Measurements from ENCODE around the gene WASF1. TPM values are rescaled to one million over a fixed set of nuclear protein-coding genes. Genes with fewer than 3 reads are reported as not detected.

The WASF1 gene
- total and polyA plus RNA-seq, 2 experiments from 2014 or later, result 27.4 to 30.5 TPM

DNA sequence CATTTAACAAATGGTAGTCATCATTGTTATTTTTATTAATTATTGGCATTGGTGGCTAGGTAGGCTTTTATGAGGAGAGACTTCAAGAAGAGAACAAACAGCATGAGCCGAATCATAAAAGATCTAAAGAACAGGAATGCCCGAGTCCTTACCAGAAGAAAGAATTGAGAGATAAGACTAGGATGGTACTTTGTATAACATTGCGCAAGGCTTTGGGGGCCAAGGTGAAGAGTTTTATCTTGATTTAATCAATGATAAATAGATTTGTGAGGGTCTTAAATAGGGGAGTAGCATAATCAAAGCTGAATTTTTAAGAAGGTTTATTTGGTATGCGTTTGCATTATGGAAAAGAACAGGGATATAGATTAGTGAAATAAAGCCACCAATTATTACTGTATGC, 16.2 kb upstream of the WASF1 start:
- no peak overlapping the region for H2AFZ ChIP-seq
- H3K36me3 Mint-ChIP-seq (ENCODE audit: low read depth), result peaks cover 26% of the 10 kb centered on the region; the same call in 2 of the 3 replicates
- no peak overlapping the region for H3K27ac ChIP-seq (ENCODE audit: low read depth)
- H3F3A ChIP-seq (replicated peaks; ENCODE audit: low read depth), result no peaks in the 10 kb centered on the region
- TF ChIP-seq ZNF331 (CRISPR knock-in tag; IDR thresholded peaks at IDR 0.05; ENCODE audit: low read depth) (no peak), NANOG (IDR thresholded peaks at IDR 0.05; ENCODE audit: borderline replicate concordance) (no peak), STAT1 (IDR thresholded peaks at IDR 0.05; ENCODE audit: unreplicated experiment) (no peak), CREB1 (CRISPR knock-in tag; IDR thresholded peaks at IDR 0.05; ENCODE audit: low read depth) (no peak), EZH2 (IDR thresholded peaks at IDR 0.05; ENCODE audit: low read depth, unreplicated experiment) (no peak), ZNF114 (CRISPR knock-in tag; IDR thresholded peaks at IDR 0.05) (no peak), JUNB (IDR thresholded peaks at IDR 0.05; ENCODE audit: unreplicated experiment) (no peak), EZH2phosphoT487 (IDR thresholded peaks at IDR 0.05; ENCODE audit: unreplicated experiment) (no peak), POLR2AphosphoS5 (IDR thresholded peaks at IDR 0.05; ENCODE audit: low read depth) (no peak)
- TF ChIP-seq, protein P1, sequence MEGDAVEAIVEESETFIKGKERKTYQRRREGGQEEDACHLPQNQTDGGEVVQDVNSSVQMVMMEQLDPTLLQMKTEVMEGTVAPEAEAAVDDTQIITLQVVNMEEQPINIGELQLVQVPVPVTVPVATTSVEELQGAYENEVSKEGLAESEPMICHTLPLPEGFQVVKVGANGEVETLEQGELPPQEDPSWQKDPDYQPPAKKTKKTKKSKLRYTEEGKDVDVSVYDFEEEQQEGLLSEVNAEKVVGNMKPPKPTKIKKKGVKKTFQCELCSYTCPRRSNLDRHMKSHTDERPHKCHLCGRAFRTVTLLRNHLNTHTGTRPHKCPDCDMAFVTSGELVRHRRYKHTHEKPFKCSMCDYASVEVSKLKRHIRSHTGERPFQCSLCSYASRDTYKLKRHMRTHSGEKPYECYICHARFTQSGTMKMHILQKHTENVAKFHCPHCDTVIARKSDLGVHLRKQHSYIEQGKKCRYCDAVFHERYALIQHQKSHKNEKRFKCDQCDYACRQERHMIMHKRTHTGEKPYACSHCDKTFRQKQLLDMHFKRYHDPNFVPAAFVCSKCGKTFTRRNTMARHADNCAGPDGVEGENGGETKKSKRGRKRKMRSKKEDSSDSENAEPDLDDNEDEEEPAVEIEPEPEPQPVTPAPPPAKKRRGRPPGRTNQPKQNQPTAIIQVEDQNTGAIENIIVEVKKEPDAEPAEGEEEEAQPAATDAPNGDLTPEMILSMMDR (conservative IDR thresholded peaks at IDR 0.05; ENCODE audit: low read depth in 2 of 2), result no peak
- TF ChIP-seq, protein P2, sequence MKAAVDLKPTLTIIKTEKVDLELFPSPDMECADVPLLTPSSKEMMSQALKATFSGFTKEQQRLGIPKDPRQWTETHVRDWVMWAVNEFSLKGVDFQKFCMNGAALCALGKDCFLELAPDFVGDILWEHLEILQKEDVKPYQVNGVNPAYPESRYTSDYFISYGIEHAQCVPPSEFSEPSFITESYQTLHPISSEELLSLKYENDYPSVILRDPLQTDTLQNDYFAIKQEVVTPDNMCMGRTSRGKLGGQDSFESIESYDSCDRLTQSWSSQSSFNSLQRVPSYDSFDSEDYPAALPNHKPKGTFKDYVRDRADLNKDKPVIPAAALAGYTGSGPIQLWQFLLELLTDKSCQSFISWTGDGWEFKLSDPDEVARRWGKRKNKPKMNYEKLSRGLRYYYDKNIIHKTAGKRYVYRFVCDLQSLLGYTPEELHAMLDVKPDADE (IDR thresholded peaks at IDR 0.05), result no peak
- TF ChIP-seq, protein P3, sequence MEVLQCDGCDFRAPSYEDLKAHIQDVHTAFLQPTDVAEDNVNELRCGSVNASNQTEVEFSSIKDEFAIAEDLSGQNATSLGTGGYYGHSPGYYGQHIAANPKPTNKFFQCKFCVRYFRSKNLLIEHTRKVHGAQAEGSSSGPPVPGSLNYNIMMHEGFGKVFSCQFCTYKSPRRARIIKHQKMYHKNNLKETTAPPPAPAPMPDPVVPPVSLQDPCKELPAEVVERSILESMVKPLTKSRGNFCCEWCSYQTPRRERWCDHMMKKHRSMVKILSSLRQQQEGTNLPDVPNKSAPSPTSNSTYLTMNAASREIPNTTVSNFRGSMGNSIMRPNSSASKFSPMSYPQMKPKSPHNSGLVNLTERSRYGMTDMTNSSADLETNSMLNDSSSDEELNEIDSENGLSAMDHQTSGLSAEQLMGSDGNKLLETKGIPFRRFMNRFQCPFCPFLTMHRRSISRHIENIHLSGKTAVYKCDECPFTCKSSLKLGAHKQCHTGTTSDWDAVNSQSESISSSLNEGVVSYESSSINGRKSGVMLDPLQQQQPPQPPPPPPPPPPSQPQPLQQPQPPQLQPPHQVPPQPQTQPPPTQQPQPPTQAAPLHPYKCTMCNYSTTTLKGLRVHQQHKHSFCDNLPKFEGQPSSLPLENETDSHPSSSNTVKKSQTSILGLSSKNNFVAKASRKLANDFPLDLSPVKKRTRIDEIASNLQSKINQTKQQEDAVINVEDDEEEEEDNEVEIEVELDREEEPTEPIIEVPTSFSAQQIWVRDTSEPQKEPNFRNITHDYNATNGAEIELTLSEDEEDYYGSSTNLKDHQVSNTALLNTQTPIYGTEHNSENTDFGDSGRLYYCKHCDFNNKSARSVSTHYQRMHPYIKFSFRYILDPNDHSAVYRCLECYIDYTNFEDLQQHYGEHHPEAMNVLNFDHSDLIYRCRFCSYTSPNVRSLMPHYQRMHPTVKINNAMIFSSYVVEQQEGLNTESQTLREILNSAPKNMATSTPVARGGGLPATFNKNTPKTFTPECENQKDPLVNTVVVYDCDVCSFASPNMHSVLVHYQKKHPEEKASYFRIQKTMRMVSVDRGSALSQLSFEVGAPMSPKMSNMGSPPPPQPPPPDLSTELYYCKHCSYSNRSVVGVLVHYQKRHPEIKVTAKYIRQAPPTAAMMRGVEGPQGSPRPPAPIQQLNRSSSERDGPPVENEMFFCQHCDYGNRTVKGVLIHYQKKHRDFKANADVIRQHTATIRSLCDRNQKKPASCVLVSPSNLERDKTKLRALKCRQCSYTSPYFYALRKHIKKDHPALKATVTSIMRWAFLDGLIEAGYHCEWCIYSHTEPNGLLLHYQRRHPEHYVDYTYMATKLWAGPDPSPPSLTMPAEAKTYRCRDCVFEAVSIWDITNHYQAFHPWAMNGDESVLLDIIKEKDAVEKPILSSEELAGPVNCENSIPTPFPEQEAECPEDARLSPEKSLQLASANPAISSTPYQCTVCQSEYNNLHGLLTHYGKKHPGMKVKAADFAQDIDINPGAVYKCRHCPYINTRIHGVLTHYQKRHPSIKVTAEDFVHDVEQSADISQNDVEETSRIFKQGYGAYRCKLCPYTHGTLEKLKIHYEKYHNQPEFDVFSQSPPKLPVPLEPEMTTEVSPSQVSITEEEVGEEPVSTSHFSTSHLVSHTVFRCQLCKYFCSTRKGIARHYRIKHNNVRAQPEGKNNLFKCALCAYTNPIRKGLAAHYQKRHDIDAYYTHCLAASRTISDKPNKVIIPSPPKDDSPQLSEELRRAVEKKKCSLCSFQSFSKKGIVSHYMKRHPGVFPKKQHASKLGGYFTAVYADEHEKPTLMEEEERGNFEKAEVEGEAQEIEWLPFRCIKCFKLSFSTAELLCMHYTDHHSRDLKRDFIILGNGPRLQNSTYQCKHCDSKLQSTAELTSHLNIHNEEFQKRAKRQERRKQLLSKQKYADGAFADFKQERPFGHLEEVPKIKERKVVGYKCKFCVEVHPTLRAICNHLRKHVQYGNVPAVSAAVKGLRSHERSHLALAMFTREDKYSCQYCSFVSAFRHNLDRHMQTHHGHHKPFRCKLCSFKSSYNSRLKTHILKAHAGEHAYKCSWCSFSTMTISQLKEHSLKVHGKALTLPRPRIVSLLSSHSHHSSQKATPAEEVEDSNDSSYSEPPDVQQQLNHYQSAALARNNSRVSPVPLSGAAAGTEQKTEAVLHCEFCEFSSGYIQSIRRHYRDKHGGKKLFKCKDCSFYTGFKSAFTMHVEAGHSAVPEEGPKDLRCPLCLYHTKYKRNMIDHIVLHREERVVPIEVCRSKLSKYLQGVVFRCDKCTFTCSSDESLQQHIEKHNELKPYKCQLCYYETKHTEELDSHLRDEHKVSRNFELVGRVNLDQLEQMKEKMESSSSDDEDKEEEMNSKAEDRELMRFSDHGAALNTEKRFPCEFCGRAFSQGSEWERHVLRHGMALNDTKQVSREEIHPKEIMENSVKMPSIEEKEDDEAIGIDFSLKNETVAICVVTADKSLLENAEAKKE (CRISPR knock-in tag; IDR thresholded peaks at IDR 0.05), result no peak
- TF ChIP-seq, protein P4, sequence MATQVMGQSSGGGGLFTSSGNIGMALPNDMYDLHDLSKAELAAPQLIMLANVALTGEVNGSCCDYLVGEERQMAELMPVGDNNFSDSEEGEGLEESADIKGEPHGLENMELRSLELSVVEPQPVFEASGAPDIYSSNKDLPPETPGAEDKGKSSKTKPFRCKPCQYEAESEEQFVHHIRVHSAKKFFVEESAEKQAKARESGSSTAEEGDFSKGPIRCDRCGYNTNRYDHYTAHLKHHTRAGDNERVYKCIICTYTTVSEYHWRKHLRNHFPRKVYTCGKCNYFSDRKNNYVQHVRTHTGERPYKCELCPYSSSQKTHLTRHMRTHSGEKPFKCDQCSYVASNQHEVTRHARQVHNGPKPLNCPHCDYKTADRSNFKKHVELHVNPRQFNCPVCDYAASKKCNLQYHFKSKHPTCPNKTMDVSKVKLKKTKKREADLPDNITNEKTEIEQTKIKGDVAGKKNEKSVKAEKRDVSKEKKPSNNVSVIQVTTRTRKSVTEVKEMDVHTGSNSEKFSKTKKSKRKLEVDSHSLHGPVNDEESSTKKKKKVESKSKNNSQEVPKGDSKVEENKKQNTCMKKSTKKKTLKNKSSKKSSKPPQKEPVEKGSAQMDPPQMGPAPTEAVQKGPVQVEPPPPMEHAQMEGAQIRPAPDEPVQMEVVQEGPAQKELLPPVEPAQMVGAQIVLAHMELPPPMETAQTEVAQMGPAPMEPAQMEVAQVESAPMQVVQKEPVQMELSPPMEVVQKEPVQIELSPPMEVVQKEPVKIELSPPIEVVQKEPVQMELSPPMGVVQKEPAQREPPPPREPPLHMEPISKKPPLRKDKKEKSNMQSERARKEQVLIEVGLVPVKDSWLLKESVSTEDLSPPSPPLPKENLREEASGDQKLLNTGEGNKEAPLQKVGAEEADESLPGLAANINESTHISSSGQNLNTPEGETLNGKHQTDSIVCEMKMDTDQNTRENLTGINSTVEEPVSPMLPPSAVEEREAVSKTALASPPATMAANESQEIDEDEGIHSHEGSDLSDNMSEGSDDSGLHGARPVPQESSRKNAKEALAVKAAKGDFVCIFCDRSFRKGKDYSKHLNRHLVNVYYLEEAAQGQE (IDR thresholded peaks at IDR 0.05; ENCODE audit: unreplicated experiment), result no peak
- H4K20me1 ChIP-seq (replicated peaks; ENCODE audit: insufficient read depth), result peaks cover 13% of the 10 kb centered on the region; the same call in 1 of the 2 replicates
- H3K4me1 ChIP-seq (ENCODE audit: insufficient read depth), result no peaks in the 10 kb centered on the region
- no peak; the same call in 2 of the 3 replicates for ATAC-seq
- H3K4me3 ChIP-seq, result no peak overlapping the region
- peaks cover 53% of the 10 kb centered on the region for H3K79me2 ChIP-seq (replicated peaks; ENCODE audit: insufficient read depth)
- H3K9me3 Mint-ChIP-seq, result no peaks in the 10 kb centered on the region
- H3K4me1 Mint-ChIP-seq, result peaks cover 4% of the 10 kb centered on the region; the same call in 2 of the 3 replicates
- no peaks in the 10 kb centered on the region for H3K9me2 ChIP-seq (ENCODE audit: insufficient read depth)
- H3K27ac Mint-ChIP-seq, result no peak overlapping the region
- peaks cover 4% of the 10 kb centered on the region; the same call in 1 of the 2 replicates for H3K36me3 ChIP-seq (ENCODE audit: insufficient read depth)
- DNase-seq (ENCODE audit: low spot score), result no peak
- H3K4me3 Mint-ChIP-seq, result no peak overlapping the region
- no peak overlapping the region for H3K4me2 ChIP-seq
- H3K27me3 ChIP-seq (ENCODE audit: insufficient read depth), result no peaks in the 10 kb centered on the region
- no peaks in the 10 kb centered on the region for H3K27me3 Mint-ChIP-seq (ENCODE audit: insufficient read depth, low read depth, poor library complexity)

Measured in GM23338 (cell line).